ENCODE measurements around the gene IL32. TPM values are rescaled to one million over a fixed set of nuclear protein-coding genes. Genes with fewer than 3 reads are reported as not detected.

The IL32 gene
- polyA plus RNA-seq, 4 donors = 28.2 to 40.2 (median 32.9) TPM

DNA sequence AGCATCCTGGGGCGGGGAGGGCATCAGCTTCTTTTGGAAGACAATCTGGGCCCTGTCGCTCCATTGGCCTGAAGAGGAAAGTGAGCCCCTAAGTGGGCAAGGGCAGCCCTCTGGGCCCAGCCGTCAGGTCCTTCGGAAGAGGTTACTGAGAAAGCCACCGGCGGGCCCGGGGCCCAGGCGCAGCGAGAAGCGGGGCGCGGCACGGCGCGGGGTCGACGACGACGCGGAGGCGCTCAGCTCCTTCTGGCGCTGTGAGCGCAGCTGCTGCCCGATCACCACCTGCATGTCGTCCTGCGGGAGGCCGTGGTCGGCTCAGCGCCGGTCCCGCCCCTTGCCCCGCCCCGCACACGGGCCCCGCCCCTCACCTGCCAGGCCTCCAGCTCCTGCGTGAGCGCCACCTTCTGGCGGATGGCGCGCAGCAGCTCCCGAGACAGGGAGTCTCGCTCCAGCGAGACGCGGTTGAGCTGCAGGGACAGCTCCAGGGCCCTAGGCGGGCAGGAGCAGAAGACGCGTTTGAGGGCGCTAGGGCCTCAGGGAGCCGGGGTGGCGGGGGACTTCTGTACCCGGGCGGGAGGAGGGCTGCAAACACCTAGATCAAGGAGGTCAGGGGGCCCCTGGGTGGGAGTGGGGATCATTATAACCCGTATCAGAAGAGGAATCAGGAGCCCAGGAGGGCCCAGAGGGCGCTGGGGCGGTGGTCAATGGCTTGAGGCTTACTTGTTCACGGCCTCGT, 37.3 kb upstream of the IL32 start:
- DNase-seq (ENCODE audit: low read depth in 4 of 4, low spot score in 2 of 4) = no peak

DNA sequence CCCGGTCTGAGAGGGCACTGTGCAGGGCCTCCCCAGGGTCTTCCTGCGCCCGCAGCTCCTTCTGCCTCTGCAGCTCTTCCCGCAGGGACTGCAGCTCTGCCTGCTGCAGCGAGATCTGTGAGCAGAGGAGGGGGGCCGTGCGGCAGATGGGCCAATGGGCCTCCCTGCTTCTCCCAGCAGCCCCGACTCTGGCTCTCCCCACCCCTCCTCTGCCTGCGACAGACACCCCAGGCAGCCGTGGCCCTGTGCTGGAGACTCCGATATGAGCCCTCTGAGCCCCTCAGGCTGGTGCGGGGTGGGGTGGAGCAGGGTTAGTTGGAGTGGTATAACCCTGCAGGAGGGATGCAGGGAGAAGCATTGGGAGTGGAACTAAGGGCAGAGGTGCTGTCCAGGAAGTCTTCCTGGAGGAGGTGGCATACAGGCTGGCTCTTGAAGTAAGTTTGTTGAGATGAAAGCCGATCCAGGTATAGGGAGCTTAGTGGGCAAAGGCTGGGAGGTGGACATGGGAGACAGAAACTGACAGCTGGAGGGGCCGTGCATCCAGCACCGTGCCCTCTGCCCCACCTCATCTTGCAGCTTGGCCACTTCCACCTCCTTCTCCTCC, 36.6 kb upstream of the IL32 start:
- no peak for DNase-seq (ENCODE audit: low read depth in 4 of 4, low spot score in 2 of 4)

DNA sequence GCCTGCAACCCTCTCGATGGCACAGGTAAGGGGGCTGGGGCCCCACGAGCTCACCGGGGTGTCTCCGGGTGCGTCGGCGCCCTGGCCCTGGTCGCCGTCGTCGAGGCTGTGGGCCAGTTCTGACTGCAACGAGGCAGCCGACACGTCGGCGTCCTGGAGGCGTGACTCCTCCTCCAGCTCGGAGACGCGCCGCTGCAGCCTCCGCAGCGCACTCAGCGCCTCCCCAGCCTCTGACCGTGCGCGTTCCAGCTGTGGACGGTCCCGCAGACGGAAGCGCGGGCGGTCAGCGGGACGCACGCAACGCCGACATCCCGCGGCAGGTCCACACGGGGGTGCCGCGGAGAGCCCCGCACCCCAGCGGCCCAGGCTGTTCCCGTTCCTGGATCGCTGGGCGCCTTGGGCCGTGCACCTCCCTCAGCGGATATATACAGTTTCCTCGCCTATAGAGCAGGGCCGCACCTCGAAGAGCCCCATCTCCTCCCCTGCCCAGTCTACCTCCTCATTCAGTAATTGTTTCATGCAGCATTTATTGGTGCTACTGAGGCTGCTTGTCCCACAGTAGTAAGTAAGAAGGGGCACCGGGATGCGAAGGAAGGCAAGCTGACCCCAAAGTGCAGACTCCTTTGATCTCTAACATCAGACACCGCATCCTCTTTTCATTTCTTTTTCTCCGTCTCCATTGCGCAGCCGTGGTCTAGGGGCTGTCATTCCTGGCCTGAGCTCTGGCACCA, 35.8 kb upstream of the IL32 start:
- DNase-seq (ENCODE audit: low read depth in 4 of 4, low spot score in 2 of 4) = no peak

DNA sequence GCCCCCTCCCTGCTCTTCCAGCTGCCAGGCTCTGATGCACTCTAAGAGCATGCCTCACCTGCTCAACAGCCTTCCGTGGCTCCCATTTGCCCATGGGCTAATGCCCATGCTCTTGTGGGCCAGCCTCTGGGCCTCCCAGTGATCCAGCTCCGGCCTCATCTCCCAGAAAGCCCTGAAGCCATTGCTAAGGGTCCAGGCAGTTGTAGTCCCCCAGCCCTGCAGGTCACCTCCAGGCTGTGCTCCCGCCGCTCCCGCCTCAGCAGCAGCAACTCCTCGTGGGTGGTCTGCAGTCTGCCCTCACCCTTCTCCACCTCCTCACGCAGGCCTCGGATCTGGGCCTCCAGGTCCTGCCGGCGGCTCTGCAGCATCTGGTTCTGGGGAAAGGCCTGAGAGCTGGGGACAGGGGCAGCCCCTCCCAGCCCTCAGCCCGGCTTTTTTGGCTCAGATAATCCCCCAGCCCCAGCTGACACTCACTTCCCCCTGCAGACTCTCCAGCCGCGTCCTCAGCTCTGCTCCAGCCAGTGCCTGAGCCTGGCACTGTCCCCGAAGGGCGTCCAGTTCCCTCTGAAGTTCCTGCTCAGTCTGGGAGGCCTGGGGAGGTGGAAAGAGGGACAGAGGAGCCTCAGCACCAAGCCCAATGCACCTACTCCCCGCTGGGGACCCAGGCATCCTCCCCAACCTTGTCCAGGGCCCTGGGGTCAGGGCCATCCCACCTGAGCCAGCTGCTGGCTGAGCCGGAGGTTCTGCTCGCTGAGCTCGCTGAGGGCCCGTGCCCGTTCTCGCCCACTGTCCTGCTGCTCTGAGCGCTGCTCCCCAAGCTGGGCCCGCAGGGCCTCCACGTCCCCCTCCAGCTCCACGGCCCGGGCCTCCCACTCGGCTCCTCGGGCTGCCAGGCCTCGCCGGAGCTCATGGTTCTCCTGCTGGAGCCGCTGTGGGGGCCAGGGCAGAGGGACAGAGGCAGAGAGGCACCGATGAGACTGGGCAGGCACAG, 34.9 kb upstream of the IL32 start:
- no peak for DNase-seq (ENCODE audit: low read depth in 4 of 4, low spot score in 2 of 4)

DNA sequence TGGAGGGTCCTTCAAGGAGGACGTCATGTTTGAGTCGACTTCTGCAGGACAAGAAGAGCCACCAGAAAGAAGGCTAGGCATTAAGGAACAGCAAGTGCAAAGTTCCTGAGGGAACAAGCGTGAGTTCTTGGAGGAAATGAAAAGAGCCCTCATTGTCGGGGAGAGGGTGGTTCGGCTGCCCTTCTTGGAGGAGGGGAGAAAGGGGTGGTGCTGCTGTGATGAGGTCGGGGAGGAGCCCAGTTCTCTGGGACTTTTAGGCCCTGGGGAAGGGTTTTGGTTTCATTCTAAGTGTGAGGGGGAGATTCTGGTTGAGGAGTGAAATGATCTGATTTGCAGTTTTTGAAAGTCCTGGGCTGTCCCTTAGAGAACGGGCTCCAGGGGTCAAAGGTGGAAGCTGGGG, 32.8 kb upstream of the IL32 start:
- no peak for DNase-seq (ENCODE audit: low read depth in 4 of 4, low spot score in 2 of 4)

DNA sequence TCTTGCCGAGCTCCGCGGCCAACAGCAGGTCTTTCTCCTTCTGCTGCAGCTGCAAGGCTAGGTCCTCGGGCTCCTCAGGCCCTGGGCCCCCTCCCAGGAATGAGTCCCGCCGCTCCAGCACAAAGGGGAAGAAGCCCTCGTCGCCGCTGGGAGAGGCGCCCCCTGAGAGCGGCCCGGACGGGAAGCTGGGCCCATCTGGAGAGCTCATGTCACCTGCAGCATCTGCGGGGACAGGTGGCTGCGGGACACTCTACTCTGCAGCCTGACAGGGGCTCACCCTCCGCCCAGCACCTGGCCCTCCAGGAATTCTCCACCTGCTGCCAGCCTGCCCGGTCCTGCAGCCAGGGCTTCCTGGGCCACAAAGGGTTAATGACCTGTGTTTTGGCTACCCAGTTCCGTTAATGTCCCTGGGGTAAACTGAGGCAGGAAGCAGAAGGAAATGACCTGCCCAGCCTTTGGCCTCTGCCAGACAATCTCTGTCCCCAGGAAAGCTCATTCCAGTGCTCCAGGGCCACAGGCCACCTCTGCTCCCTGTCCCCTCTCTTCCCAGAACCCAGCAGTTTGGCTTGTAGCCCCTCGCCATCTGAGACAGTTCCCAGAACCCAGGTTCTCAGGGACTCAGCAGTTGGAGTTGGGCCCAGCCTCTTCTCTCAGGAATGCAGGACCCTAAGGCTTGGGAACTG, 30.0 kb upstream of the IL32 start:
- DNase-seq (ENCODE audit: low read depth in 4 of 4, low spot score in 2 of 4) = no peak

DNA sequence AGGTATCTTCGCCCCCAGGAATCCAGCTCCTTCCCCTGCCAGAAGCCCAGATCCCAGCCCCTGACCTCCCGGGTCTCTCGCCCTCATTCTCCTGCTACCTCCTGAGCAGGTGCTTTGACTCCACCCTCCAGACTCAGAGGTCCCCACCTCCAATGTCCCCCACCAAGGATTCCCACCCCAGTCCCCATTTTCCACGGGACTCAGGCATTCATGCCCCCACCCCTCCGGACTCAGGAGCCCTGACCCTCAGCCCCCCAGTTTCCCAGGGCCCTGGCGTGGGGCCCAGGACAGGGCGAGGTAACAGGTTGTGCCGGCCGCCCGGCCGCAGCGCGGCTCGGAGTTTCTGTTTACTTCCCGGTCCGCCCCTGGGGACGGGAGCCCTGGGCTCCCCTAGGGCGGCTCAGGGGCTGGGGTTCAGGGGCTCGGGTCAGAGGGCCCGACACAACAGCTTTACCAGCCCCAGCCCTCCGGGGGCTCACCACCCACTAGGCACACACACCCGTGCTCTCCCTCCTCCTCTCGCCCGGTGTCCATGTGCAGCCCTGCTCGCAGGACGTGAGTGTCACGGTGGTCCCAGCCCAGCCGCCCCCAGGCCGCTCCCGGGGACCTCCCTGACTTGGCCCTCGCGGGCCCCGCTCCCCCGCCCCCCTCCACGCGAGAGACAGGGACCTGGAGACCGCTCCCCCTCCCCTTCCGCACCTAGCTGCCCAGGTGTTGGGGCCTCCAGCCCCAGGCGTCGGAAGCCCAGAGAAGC, 29.3 kb upstream of the IL32 start:
- DNase-seq (ENCODE audit: low read depth in 4 of 4, low spot score in 2 of 4) = no peak

DNA sequence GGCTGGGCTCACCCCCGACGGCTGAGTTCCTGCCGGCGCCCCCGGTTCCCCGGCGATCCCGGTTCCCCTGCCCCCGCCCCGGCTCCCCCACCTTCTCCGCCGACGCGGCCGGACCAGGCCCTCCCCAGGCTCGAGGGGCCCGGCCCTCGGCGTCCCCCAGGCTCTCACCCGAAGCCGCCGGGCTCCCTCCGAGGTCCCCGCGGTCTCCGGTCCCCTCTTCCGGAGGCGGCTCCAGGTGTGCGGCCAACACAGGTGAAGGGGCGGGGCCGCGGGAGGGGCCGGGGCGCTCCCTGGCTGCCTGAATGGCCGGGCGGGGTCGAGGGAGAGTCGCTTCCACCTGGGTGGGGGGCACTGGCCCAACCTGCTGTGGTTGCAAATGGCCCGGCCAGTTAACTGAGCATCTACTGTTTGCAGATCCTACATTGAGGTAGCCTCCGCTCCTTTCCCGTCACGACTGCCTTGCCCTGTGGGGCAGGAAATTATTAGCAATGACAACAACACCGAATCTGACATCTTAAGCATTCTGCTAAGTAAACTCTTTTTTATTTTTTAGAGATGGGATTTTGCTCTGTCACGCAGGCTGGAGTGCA, 28.6 kb upstream of the IL32 start, which contains the start of gene BICDL2:
TSS of gene BICDL2 (minus strand) at position 219 of the 590 bp plus-strand sequence. CDS start 1,448 bp downstream, outside the sequence.
- no peak for DNase-seq (ENCODE audit: low read depth in 4 of 4, low spot score in 2 of 4)

DNA sequence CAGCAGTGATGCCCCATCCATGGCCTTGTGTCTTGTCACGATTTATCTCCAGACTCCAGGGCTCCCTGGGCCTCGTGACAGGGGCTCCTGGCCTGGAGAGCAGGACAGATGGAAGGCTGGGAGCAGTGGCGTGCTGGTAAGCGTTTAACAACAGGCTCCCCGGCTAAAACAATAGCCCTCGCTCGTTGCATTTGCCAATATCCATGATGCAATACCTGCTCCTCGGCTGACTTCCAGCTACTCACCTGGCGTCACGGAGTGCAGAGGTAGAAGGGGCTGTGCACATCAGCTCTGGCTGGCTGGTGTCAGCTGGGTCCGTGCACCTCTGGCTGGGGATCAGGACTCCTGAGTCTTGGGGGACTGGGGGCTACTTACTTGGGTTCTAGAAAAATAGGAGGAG, 27.2 kb upstream of the IL32 start:
- DNase-seq (ENCODE audit: low read depth in 4 of 4, low spot score in 2 of 4) = no peak

DNA sequence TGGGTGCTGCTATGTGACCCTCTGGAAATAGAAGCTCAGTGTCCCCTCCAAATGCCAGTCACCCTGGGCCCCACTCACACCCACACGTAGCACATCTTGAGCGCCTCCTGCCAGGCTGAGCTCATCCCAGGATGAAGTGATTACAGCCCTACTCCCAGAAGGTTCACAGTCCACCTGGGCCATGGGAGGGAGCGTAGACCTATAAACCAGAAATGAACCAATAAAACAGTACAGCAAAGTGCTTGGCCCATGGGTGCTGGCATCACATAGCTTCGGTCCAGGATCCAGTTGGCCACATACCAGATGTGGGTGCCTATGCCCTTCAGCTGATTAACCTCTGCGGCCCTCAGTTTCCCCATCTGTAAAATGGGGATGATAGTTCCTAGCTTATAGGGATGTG, 26.5 kb upstream of the IL32 start:
- no peak for DNase-seq (ENCODE audit: low read depth in 4 of 4, low spot score in 2 of 4)

DNA sequence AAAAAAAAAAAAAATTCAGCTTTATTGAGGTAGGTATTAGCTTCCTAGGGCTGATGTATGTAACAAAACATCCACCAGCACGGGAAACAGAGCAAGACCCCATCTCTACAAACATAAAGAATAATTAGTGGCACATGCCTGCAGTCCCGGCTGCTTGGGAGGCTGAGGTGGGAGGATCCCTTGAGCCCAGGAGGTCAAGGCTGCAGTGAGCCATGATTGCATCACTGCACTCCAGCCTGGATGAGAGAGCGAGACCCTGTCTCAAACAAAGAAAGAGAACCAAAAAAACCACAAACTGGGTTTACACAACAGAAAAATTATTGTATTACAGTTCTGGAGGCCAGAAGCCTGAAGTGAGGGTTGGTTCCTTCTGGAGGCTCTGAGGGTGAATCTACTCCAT, 23.1 kb upstream of the IL32 start:
- DNase-seq (ENCODE audit: low read depth in 4 of 4, low spot score in 2 of 4) = no peak

DNA sequence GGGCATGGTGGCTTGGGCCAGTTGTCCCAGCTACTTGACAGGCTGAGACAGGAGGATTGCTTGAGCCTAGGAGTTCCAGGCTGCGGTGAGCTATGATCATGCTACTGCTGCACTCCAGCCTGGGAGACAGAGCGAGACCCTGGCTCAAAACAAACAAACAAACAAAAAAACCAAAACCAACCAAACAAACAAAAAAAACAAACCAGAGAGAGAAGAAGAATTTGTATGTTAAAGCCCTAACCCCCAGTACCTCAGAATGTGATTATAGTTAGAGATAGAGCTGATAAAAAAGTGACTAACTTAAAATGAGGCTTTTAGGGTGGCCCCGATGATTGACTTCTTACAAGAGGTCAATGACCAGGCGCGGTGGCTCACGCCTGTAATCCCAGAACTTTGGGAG, 20.7 kb upstream of the IL32 start:
- no peak for DNase-seq (ENCODE audit: low read depth in 4 of 4, low spot score in 2 of 4)

DNA sequence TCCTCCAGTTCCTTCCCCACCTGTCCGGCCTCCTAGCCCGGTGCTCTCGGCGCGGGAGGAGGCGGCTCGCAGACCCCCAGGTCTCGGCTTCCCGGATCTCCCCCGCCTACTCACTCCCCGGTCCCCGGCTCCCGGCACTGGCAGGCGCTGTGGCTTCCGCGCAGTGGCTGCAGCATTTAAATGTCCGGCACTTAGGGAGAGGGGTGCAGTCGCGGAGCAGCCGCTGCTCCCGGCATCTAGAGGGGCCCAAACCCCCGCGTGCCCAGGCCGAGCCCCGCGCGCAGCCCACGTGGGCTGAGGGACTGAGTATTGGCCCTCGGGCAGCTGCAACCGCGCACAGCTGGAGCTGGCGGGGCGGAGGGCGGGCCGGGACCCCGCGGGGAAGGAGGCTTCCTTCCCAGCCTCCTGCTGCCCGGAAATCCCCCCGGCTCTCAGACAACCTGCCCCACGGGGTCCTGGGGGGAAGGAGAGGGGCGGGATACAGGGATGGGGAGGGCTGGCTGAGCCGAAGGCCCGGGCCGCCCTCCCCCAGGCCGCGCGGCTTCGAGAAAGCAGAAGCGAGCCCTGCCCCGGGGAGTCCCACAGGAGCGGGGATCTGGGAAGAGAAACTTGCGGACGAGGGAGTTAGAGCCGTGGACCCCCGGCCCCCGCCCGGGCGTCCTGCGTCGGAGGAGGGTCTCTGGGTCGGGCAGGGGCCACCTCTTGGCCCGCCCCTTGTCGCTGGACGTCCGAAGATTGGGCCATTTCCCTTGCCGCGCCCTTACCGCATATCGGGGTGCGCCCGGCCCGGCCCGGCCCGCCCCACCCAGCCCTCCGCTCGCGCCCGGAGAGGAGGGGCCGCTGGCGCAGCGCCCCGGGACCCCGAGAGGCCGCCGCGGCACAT, 19.4 kb upstream of the IL32 start, which contains the start of gene MMP25:
TSS of gene MMP25 (plus strand) at position 804 of the 883 bp plus-strand sequence. CDS start 357 bp downstream, outside the sequence.
- no peak for DNase-seq (ENCODE audit: low read depth in 4 of 4, low spot score in 2 of 4)

DNA sequence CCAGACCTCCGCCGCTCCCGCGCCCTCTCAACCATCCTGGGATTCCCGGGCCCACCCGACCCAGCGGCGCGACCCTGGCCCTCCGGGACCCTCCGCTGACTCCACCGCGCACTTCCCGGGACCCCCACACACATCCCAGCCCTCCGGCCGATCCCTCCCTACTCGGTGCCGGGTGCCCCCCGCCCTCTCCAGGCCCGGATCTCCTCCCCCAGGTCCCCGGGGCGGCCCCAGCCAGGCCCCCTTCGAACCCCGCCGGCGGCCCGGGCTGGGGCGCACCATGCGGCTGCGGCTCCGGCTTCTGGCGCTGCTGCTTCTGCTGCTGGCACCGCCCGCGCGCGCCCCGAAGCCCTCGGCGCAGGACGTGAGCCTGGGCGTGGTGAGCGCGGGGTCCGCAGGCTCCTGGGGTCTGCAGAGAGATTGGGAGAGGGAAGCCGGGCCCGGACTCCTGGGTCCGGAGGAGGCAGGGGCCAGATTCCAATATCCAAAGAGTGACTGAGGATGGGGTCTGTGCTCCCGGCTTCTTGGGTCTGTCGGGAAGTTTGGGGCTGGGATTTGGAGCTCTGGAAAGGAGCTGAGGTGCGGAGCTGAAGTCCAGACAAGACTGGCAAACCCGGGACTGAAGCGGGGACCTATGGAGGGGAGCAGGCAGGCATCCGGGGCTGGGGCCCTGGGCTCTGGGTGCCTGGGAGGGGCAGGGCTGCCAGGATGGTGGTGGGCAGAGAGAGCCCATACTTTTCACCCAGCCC, 18.6 kb upstream of the IL32 start:
- no peak for DNase-seq (ENCODE audit: low read depth in 4 of 4, low spot score in 2 of 4)

DNA sequence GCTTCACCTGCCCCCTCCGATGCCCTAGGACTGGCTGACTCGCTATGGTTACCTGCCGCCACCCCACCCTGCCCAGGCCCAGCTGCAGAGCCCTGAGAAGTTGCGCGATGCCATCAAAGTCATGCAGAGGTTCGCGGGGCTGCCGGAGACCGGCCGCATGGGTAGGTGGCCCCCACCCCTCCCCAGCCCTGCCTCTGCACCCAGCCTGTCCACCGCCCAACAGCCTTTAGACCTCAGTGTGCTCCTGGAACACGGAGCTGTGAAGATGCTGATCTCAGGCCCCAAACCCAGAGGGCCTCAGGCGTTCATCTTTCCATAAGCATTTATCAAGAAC, 18.1 kb upstream of the IL32 start:
- DNase-seq (ENCODE audit: low read depth in 4 of 4, low spot score in 2 of 4) = no peak

DNA sequence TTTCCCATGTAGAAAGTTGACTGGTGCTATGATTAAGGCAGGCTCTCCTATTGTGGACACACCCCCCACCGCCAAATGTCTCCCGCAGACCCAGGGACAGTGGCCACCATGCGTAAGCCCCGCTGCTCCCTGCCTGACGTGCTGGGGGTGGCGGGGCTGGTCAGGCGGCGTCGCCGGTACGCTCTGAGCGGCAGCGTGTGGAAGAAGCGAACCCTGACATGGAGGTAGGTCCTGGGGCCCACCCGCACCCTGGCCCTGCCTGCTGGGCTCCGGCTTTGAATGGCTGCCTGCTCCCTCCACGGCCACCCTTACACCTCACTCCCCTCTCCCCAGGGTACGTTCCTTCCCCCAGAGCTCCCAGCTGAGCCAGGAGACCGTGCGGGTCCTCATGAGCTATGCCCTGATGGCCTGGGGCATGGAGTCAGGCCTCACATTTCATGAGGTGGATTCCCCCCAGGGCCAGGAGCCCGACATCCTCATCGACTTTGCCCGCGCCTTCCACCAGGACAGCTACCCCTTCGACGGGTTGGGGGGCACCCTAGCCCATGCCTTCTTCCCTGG, 15.4 kb upstream of the IL32 start:
- no peak for DNase-seq (ENCODE audit: low read depth in 4 of 4, low spot score in 2 of 4)

DNA sequence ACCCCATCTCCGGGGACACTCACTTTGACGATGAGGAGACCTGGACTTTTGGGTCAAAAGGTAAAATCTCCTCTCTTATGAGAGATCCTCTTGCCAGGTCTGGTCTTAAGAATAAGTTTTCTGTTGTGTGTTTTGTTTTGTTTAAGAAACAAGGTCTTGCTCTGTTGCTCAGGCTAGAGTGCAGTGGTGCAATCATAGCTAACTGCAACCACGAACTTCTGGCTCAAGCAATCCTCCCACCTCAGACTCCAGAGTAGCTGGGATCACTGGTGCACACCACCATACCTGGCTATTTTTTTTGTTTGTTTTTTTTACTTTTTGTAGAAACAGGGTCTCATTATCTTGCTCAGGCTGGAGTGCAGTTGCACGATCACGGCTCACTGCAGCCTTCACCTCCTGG, 15.0 kb upstream of the IL32 start:
- no peak for DNase-seq (ENCODE audit: low read depth in 4 of 4, low spot score in 2 of 4)
